GM12872 (cell line): ENCODE measurements around the gene OR51B6.

ENCODE experiments used
- TF ChIP-seq, protein P1 (sequence below): IDR thresholded peaks from 3 replicates; pipeline ENCODE4 v1.5.1; 2011; ENCODE audit warnings: low read depth, mild to moderate bottlenecking, low read length, moderate library complexity; ENCODE audit not compliant: insufficient read depth

The OR51B6 gene

GRCh38 chr11:5351208-5351607 is at the start of gene OR51B6:
TSS of gene OR51B6 (plus strand) at chr11:5351508. CDS start at chr11:5351508, 0 bp downstream.
- TF ChIP-seq, protein P1, sequence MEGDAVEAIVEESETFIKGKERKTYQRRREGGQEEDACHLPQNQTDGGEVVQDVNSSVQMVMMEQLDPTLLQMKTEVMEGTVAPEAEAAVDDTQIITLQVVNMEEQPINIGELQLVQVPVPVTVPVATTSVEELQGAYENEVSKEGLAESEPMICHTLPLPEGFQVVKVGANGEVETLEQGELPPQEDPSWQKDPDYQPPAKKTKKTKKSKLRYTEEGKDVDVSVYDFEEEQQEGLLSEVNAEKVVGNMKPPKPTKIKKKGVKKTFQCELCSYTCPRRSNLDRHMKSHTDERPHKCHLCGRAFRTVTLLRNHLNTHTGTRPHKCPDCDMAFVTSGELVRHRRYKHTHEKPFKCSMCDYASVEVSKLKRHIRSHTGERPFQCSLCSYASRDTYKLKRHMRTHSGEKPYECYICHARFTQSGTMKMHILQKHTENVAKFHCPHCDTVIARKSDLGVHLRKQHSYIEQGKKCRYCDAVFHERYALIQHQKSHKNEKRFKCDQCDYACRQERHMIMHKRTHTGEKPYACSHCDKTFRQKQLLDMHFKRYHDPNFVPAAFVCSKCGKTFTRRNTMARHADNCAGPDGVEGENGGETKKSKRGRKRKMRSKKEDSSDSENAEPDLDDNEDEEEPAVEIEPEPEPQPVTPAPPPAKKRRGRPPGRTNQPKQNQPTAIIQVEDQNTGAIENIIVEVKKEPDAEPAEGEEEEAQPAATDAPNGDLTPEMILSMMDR: no peak

GRCh38 chr11:5301846-5302245 is 49.5 kb upstream of the OR51B6 start, which contains the start of gene OR51B4:
TSS of gene OR51B4 (minus strand) at chr11:5301946. CDS start at chr11:5301946, 0 bp downstream.
- TF ChIP-seq, protein P1: no peak

DNA sequence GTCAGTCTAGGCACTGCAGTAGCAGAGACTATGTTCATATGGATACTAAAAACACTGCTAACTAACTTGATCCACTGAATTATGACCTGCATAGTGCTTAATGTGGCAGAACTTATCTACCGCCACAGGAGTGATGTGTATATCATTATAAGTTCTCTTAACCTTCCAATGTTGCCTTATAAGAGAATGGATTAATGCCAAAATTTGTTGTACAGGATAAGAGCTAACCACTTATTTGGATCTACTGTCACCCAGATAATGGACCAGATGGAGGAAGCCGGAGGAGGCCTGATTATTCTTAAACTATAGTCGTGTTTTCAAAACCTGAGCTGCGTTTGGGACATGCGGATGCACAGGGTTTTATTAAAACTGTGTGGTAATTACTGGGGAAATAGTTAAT is 47.7 kb upstream of the OR51B6 start:
- TF ChIP-seq, protein P1: no peak

DNA sequence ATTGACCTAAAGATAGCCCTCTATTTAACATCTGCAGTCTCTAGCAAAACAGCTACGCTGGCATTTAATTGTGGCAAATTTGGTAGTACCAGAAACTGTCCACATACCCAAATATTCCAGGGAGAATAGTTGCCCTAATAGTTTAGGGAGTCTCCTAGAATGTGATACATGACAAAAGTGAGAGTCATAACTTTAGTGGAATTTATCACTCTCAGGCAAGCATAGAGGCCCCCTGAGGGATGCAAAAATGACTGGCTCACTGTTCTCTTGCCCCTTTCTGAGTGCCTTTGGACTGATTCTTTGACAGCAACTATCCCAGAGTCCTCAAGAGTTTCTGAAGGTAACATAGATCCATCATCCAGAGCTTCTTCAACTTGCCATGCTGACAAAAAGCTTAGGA is 47.3 kb upstream of the OR51B6 start:
- TF ChIP-seq, protein P1: no peak

- TF ChIP-seq, protein P1: no peak
Measured at GRCh38 chr11:5307256-5308019, 43.9 kb upstream of the OR51B6 start.

DNA sequence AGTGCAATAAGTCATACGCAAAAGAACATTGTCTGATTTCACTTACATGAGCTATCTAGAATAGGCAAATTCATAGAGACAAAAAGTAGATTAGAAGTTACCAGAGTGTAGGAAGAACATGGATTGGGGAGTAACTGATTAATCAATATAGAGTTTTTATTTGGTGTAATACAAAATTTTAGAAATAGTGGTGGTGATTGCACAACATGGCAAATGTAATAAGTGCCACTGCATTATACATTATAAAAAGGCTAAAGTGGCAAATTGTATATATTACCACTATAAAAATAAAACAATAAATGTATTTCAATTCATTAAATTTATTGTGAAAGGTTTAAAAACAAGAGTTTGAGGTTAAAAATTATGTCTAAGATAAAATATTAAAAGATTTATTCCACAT is 40.9 kb upstream of the OR51B6 start:
- TF ChIP-seq, protein P1: no peak

DNA sequence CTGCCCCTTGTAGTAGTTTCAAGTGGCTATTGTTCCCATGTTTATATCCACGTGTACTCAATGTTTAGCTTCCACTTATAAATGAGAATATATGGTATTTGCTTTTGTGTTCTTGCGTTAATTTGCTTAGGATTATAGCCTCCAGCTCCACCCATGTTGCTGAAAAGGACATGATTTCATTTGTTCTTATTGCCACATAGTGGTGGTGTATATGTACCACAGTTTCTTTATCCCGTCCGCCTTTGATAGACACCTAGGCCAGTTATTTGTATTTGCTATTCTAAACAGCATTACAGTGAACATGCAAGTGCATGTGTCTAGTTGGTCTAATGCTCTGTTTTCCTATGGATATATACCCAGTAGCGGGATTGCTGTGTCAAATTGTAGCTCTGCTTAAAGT is 34.0 kb upstream of the OR51B6 start:
- TF ChIP-seq, protein P1: no peak
